Measurements from ENCODE around the gene TF.

The TF gene

GRCh38 chr3:133836497-133837158 is 90.4 kb downstream of the TF start:
- H3K36me3 ChIP-seq = no peaks in the 10 kb centered on the region
- no peaks in the 10 kb centered on the region for H3K4me1 ChIP-seq
- no peak for TF ChIP-seq CTCF (IDR thresholded peaks at IDR 0.05; ENCODE audit: low read depth, low read length)
- H3K4me3 ChIP-seq (ENCODE audit: low read depth, low read length) = no peak overlapping the region
- H3K27me3 ChIP-seq = no peaks in the 10 kb centered on the region
- H3K9me3 ChIP-seq = no peaks in the 10 kb centered on the region
- DNase-seq = no peak

GRCh38 chr3:133837487-133838295 is 91.5 kb downstream of the TF start:
- Histone ChIP-seq H3K4me3 (ENCODE audit: low read depth, low read length) (no peak overlapping the region), H3K27me3 (no peaks in the 10 kb centered on the region), H3K9me3 (no peaks in the 10 kb centered on the region), H3K4me1 (no peaks in the 10 kb centered on the region), H3K36me3 (no peaks in the 10 kb centered on the region)
- TF ChIP-seq CTCF (IDR thresholded peaks at IDR 0.05; ENCODE audit: low read depth, low read length) = no peak
- no peak for DNase-seq

GRCh38 chr3:133838296-133838789 is 92.2 kb downstream of the TF start:
- no peaks in the 10 kb centered on the region for H3K9me3 ChIP-seq
- H3K4me1 ChIP-seq = no peaks in the 10 kb centered on the region
- no peak for TF ChIP-seq CTCF (IDR thresholded peaks at IDR 0.05; ENCODE audit: low read depth, low read length)
- H3K36me3 ChIP-seq = no peaks in the 10 kb centered on the region
- no peak overlapping the region for H3K4me3 ChIP-seq (ENCODE audit: low read depth, low read length)
- no peak for DNase-seq
- H3K27me3 ChIP-seq = no peaks in the 10 kb centered on the region

GRCh38 chr3:133838916-133839800 is 93.0 kb downstream of the TF start:
- no peak overlapping the region for H3K4me3 ChIP-seq (ENCODE audit: low read depth, low read length)
- H3K9me3 ChIP-seq = no peaks in the 10 kb centered on the region
- no peaks in the 10 kb centered on the region for H3K4me1 ChIP-seq
- TF ChIP-seq CTCF (IDR thresholded peaks at IDR 0.05; ENCODE audit: low read depth, low read length) = no peak
- H3K36me3 ChIP-seq = no peaks in the 10 kb centered on the region
- H3K27me3 ChIP-seq = no peaks in the 10 kb centered on the region
- no peak for DNase-seq

GRCh38 chr3:133840055-133840737 is 94.0 kb downstream of the TF start:
- no peaks in the 10 kb centered on the region for H3K4me1 ChIP-seq
- no peak for TF ChIP-seq CTCF (IDR thresholded peaks at IDR 0.05; ENCODE audit: low read depth, low read length)
- H3K36me3 ChIP-seq = no peaks in the 10 kb centered on the region
- no peak overlapping the region for H3K4me3 ChIP-seq (ENCODE audit: low read depth, low read length)
- H3K9me3 ChIP-seq = no peaks in the 10 kb centered on the region
- no peaks in the 10 kb centered on the region for H3K27me3 ChIP-seq
- DNase-seq = no peak

All from BE2C (cell line).